ENCODE measurements around the gene DDR1.
"Not testable (repeated sequence)": the region's sequence is repeated elsewhere in the genome, so short reads cannot be mapped to it uniquely, and the experiment has no call there.

DDR1 gene

DNA sequence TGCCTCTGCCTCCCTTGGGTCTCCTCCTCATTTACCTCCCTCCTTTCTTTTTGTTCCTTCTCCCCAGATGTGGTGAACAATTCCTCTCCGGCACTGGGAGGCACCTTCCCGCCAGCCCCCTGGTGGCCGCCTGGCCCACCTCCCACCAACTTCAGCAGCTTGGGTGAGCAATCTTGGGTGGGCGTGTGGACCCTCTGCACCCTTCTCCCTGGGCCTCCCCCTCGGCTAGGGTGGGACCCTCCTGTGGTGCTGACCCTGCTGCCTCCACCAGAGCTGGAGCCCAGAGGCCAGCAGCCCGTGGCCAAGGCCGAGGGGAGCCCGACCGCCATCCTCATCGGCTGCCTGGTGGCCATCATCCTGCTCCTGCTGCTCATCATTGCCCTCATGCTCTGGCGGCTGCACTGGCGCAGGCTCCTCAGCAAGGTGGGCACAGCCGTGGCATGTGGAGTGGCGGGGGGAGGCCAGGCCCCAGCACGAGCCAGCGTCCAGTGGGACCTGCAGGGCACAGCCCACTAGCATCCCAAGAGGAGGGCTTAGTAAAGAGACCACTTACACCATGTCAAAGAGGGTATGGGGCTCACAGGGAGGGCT, 8.8 kb downstream of the DDR1 start:
- no peak for DNase-seq (ENCODE audit: low read depth in 1 of 2, low spot score in 1 of 2)

DNA sequence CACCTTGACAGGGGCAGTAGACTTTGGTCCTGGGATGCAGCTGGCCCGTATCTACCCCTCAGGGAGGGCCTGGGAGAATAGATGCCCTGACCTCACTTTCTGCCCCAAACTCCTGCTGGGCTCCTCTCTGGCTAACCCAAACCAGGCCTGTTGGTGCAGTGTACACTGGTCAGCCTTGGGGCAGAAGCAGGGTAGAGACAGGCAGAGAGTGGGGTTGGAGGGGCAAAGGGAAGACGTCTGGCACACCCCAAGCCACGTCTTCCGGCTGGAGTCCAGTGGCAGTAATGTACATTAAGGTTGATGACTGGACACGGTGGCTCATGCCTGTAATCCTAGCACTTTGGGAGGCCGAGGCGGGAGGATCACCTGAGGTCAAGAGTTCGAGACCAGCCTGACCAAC, 9.3 kb downstream of the DDR1 start:
- no peak for DNase-seq (ENCODE audit: low read depth in 1 of 2, low spot score in 1 of 2)

DNA sequence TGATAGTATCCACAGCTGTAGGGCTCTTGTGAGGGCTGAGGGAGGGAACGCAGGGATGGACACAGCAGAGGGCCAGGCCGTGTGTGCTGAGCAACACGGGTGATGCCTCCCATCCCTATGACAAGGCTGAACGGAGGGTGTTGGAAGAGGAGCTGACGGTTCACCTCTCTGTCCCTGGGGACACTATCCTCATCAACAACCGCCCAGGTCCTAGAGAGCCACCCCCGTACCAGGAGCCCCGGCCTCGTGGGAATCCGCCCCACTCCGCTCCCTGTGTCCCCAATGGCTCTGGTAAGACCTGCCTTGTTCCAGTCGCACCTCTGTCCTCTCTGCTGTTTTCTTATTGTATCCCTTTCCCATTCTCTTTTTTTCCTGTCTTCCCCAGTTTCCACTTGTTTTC, 10.1 kb downstream of the DDR1 start:
- DNase-seq (ENCODE audit: low read depth in 1 of 2, low spot score in 1 of 2), result no peak

DNA sequence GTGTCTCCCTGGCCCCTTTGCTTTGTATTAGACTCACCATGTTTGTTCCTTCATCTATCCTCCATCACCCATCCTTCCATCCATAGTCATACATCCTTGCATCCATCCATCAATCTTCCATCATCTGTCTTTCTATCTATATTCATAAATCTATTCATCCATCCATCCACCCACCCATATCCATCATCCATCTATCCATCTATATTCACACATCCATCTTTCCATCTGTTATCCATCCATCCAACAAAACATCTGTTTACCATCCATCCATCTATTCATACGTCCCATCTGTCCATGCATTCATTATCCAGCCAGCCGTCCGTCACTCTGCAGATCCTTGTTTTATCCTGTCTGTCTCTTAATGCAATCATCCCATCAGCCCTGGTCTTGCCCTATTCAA, 10.6 kb downstream of the DDR1 start:
- DNase-seq (ENCODE audit: low read depth in 1 of 2, low spot score in 1 of 2), result no peak

DNA sequence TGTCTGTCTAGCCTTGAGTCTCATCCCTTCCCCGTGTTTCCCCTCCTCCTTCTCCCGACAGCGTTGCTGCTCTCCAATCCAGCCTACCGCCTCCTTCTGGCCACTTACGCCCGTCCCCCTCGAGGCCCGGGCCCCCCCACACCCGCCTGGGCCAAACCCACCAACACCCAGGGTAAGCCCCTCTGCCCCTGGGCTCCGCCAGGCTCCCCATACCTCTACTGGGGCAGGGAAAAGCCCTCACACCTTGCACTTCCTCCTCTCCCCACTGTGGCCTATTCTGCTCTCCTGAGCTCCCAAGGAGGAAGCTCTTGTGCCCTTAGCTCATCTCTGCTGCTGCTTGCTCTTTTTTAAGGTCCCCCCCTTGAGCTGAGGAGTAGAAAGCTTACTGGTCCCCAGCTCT, 11.0 kb downstream of the DDR1 start:
- DNase-seq (ENCODE audit: low read depth in 1 of 2, low spot score in 1 of 2), result no peak

DNA sequence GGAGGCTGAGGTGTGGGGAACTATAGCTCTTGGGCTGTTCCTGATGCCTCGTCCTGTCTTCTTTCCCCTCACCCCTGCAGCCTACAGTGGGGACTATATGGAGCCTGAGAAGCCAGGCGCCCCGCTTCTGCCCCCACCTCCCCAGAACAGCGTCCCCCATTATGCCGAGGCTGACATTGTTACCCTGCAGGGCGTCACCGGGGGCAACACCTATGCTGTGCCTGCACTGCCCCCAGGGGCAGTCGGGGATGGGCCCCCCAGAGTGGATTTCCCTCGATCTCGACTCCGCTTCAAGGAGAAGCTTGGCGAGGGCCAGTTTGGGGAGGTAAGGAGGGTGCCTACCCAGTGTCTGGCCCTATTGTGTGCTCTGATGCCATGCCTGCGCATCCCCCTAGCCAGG, 12.2 kb downstream of the DDR1 start:
- DNase-seq (ENCODE audit: low read depth in 1 of 2, low spot score in 1 of 2), result no peak

DNA sequence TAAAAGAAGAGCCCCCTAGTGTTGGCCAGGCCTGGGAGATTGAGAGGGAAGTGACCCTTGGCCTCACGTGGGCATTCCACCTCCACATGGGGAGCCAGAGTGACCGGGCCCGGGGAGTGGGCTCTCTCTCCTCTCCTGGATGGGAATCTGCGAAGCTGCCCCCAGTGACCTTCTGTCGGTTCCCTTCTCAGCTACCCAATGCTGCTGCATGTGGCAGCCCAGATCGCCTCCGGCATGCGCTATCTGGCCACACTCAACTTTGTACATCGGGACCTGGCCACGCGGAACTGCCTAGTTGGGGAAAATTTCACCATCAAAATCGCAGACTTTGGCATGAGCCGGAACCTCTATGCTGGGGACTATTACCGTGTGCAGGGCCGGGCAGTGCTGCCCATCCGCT, 13.6 kb downstream of the DDR1 start:
- DNase-seq (ENCODE audit: low read depth in 1 of 2, low spot score in 1 of 2), result no peak

DNA sequence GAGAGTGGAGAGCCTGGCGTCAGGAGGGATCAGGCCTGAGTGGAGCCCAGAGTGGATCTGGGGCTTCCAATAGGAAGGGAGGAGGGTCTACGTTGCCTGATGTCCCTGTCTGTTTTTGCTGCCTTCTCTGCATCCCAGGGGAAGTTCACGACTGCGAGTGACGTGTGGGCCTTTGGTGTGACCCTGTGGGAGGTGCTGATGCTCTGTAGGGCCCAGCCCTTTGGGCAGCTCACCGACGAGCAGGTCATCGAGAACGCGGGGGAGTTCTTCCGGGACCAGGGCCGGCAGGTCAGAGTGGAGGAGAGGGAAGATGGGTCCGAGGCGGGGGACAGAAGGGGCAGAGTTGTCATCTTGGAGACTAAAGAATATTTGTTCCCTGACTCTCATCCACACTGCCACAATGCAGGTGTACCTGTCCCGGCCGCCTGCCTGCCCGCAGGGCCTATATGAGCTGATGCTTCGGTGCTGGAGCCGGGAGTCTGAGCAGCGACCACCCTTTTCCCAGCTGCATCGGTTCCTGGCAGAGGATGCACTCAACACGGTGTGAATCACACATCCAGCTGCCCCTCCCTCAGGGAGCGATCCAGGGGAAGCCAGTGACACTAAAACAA, 14.5 kb downstream of the DDR1 start:
- DNase-seq (ENCODE audit: low read depth in 1 of 2, low spot score in 1 of 2), result no peak

DNA sequence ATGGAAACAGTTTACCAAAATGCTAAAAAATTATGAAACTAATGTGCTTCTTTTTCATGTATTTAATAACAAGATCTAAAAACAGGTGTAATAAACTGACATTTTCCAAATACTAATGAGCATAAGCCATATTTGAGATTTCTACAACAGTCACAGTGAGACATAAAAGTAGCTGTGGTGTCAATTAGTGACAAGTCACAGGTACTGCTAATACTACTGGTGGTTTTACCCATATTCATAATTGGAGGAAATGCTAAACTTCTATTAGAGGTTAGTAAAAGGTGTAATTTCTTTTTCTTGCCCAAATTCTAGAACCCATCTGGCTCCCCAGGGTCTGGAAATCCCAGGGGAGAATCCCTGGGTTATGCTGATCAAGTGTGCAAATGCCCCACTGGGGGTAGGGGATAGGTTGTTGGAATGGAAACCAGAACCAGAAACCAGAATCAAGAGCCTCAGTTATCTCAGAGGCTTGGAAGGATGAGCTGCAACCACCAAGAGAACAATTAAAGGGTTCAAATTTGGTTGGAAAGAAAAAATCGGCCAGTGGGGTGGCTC, 16.6 kb downstream of the DDR1 start:
- no peak for DNase-seq (ENCODE audit: low read depth in 1 of 2, low spot score in 1 of 2)

DNA sequence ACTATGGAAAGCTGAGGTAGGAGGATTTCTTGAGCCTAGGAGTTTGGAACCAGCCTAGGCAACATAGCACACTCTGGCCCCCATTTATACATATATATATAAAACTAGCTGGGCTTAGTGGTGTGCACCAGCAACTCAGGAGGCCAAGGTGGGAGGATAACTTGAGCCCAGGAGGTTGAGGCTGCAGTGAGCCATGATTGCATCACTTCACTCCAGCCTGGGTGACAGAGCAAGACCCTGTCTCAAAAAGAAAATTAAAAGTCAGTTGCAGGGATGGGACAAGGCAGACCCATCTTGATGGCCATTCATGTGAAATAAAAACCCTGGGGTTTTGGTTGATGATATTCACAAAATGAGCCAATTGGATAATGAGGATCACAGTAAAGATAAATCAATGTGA, 17.1 kb downstream of the DDR1 start:
- no peak for DNase-seq (ENCODE audit: low read depth in 1 of 2, low spot score in 1 of 2)

DNA sequence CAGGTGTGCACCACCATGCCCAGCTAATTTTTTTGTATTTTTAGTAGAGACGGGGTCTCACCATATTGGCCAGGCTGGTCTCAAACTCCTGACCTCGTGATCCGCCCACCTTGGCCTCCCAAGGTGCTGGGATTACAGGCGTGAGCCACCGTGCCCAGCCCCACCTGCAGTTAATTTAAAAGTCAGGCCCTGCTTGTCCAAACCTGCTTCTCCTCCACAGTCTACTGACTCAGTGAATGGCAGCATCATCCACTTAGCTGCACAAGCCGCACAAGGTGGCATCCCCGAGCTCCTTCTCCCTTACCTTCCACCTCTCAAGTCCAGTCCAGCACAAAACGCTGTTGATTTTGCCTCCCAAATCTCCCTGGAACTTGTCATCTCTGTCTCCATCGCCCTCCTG, 17.9 kb downstream of the DDR1 start:
- DNase-seq (ENCODE audit: low read depth in 1 of 2, low spot score in 1 of 2), result not testable (repeated sequence)

DNA sequence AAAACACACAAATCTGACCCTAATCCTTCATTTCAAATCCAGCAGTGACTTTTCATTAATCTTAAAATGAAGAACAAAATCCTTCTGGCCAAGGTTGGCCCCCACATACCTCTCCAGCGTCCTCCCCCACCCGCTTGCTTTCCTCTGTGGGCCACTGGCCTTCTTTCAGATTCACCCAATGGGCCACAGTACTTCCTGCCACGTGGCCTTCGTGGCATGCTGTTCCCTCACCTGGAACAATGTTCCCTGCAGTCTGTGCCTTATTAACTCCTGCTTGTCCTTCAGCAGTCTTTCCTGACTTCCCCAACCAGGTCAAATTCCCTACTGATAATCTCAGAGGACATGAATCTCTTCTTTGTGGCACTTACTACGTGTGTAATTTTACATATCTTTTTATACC, 18.4 kb downstream of the DDR1 start:
- no peak for DNase-seq (ENCODE audit: low read depth in 1 of 2, low spot score in 1 of 2)

DNA sequence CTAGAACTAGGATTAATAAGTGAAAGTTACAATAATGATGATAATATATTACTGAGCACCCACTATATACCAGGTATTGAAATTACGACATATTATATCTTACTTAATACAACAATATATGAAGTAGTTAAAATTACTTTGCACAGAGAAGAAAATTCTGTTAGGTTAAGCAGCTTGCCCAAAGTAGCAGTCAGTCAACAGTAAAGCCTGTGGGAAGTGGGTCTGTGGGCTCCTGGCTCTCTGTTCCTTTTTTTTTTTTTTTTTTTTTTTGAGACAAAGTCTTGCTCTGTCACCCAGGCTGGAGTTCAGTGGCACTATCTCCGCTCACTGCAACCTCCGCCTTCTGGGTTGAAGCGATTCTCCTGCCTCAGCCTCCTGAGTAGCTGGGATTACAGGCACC, 18.9 kb downstream of the DDR1 start:
- no peak for DNase-seq (ENCODE audit: low read depth in 1 of 2, low spot score in 1 of 2)

DNA sequence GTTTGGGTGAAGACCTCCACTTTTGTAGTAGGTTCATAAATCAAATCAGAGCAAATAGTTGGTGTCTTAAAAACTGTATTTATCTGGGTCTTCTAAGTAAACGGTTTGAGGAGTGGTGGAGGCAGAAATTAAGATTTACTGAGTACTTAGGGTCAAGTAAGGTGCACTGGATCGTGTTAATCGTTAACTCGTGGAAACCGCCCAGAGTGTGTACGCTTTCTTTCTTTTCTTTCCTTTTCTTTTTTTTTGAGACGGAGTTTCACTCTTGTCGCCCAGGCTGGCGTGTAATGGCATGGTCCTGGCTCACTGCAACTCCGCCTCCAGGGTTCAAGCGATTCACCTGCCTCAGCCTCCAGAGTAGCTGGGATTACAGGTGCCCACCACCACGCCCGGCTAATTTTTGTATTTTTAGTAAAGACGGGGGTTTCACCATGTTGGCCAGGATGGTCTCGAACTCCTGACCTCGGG, 23.0 kb downstream of the DDR1 start:
- DNase-seq (ENCODE audit: low read depth in 1 of 2, low spot score in 1 of 2), result not testable (repeated sequence)

DNA sequence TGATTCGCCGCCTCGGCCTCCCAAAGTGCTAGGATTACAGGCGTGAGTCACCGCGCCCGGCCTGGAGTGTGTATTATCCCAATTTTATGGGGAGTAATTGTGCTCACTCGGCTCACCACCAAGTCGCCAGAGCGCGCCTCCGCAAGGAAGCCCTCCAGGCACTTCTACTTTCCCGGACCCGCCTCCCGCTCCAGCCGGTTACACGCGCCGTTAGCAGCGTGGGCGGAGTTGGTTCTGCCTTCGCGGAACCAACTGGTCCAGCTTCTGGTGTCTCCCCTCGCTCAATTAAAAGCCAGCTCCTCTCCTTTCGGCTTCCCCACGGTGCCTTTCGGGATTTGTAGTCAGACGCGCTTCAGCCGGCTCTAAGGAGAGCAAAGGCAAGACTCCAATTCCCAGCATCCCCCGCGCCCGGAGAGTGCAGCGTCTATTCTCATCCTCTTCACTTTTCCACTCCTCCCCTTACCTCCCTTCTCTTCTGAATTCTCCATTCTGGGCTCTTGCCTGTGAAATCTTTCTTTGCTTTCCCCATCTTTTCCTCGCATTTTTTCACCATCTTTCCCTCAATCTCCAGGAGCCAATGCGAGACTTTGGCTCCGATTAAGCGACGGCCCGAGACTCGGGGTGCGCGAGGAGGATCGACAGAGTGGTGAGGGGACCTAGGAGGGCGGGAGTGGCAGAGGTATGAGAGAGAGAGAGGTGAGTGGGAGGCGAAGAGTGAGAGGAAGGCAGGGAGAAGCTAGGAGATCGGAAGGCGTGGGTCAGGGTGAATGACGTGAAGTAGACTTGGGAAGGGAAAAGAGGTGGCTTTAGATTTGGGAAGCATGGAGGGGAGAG, 23.7 kb downstream of the DDR1 start, which contains the start of gene GTF2H4:
TSS of gene GTF2H4 (plus strand) at position 450 of the 834 bp plus-strand sequence.
- peak; percentile 86 for DNase-seq (ENCODE audit: low read depth in 1 of 2, low spot score in 1 of 2)

DNA sequence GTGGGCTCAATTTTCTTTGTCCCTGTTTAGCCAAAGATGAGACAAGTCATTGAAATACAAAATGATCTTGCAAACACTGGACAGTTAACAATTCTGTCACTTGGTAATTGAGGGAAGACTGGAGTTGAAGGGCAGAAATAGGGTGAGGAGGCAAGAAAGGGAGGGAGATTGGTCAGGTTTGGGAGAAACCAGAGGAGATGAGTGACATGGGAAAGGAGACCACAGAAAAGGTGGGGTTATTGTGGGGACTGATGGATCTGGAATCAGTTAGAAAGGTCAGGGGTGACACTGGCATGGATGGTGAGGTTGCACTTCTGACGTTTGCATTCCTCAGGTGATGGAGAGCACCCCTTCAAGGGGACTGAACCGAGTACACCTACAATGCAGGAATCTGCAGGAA, 24.4 kb downstream of the DDR1 start:
- DNase-seq (ENCODE audit: low read depth in 1 of 2, low spot score in 1 of 2), result no peak

DNA sequence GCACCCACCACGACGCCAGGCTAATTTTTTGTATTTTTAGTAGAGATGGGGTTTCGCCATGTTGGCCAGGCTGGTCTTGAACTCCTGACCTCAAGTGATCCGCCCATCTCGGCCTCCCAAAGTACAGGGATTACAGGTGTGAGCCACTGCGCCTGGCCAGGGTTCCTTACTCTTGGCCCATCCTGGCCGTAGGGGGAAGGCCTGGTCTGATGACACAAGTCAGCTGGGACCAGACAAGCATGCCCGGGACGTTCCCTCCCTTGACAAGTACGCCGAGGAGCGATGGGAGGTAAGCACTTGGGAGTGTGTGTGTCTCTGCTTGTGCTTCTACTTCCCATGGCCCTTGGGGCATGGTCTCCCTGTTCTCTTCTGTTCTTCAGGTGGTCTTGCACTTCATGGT, 26.2 kb downstream of the DDR1 start:
- not testable (repeated sequence) for DNase-seq (ENCODE audit: low read depth in 1 of 2, low spot score in 1 of 2)

DNA sequence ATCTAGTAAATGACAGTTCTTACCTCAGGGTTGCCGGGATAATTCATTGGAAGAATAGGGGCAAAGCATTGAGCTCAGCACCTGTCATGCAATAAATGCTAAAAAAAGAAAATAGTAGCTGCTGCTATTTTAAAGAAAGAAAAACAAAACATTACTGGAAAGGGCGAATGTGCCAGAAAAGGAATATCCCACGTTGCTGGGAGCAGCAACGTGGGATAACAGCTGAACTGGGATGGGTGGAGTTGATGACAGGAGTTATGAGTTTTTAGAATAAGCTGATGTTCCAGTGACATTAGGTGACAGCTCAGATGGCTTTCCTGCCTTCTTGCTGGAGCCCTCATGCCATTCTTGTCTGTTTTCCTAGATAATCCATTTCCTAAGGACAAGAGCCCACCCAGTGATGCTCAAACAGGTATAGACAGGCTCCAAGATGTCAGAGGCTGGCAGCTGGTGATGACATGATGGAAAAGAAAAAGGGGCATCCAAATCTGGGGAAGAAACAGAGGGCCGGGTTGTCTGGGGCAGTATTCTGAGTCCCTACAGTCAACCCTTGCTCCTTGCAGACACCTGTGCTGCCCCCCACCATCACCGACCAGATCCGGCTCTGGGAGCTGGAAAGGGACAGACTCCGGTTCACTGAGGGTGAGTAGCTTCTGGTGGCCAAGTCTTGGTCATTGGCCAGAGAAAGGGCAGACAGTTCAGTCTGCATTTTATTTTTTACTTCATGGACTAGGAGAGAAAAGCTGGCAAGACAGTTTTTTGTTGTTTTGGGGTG, 28.6 kb downstream of the DDR1 start:
- no peak for DNase-seq (ENCODE audit: low read depth in 1 of 2, low spot score in 1 of 2)

DNA sequence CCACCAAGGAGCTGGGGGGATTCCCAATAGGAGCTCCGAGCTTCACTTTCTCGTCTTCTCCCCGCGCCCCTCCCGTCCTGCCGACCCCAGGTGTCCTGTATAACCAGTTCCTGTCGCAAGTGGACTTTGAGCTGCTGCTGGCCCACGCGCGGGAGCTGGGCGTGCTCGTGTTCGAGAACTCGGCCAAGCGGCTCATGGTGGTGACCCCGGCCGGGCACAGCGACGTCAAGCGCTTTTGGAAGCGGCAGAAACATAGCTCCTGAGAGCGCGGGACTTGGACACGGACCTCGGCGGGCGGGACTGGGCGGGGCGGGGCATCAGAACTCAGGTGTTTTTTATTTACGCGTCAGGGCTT, 29.4 kb downstream of the DDR1 start:
- DNase-seq (ENCODE audit: low read depth in 1 of 2, low spot score in 1 of 2), result no peak

DNA sequence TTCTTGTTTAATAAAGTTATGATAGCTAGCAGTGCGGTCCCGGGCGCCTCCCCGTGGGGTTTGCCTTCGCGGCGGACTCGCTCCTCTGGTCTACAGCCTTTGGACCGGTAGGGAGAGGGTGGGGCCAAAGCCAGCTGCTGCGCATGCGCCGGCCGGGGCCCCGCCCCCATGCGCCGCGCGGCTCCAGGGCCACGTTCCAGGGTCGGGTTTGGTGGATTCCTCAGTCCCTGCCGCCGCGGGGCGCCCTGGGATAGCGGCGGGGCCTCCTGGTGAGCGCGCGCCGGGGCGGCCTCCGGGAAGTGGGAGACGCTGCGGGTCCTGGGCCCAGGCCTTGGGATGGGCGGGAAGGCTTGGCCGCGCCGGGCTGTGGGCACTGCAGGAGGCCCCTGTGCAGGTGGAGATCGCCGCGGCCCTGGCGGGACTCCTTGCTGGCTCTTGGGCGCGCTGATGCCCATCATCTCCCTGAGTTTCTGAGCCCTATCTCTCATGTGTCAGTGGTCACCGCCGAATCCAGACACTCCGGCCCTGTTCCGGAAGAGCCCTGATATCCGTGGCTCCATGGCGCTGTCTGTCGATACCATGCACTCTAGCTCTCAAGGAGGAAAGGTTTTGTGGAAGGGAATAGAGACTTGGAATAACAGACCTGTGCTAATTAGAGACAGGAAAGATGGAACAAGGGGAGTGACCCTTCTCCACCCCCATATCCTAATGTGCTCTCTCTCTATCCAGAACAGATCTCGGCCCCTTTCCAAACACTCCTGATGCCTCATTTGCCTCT, 29.9 kb downstream of the DDR1 start, which contains the start of gene VARS2:
TSS of gene VARS2 (plus strand) at position 163 of the 778 bp plus-strand sequence. CDS start at position 762, 599 bp downstream.
- DNase-seq (ENCODE audit: low read depth in 1 of 2, low spot score in 1 of 2), result peak; percentile 80 to 84
